SU-DHL-6 (cell line): Measurements from ENCODE around the gene MEF2D.

ENCODE experiments used
- EZH2phosphoT487 ChIP-seq: fragments of 200-600 bp; sonication (generic), shearing (Covaris generic); conservative IDR thresholded peaks from 2 replicates; pipeline ENCODE4 v1.6.1; 2018; ENCODE audit warnings: mild to moderate bottlenecking, antibody characterized with exemption, low read length, moderate library complexity, mixed read lengths
- TF ChIP-seq, protein P1 (sequence below): fragments of 200-600 bp; sonication (generic); IDR thresholded peaks from one replicate; pipeline ENCODE4 v1.5.1; 2017; ENCODE audit warnings: antibody characterized with exemption, mild to moderate bottlenecking, low read length, moderate library complexity; ENCODE audit not compliant: insufficient read depth, poor library complexity, severe bottlenecking

DNA sequence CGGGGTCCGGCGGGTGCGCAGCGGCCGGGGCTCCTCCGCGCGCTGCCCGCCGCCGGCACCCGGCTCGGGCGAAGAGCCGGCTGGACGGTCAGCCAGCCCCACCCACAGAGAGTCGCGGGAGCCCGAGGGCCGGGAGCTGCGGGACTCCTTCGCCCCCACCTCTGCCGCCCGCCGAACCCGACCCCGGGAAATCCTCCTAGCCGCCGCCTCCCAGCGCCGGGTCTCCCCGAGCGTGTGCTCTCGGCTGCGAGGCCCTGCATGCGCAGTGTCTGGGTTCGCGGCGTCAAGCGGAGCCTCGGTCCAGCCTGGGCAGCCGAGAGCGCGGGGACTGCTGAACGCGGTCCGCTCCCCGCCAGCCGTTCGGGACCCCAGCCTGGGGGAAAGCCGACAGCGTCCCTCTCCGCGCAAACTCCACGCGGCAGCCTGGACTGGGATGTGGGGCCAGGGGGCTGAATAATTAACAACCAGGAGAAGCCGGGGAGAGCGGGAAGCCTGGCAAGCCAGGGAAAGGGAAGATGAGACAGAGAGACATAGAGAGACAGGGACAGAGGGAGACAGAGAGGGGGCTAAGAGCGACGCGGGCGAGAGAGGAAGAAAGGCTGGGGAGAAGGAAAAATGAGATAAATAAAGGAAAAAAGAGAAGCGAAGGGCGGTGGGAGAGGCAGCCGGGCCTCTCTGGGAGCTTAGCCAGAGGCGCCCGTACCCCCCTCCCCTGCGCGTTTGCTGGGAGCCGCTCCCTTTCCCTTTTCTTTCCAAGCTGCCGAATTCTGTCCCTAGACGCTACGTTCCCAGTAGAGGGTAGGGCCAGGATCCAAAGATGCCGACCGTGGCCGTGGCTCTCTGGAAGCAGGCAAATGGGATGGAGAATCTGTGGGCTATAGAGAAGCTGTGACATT lies 64.2 kb downstream of the MEF2D start:
- TF ChIP-seq, protein P1, sequence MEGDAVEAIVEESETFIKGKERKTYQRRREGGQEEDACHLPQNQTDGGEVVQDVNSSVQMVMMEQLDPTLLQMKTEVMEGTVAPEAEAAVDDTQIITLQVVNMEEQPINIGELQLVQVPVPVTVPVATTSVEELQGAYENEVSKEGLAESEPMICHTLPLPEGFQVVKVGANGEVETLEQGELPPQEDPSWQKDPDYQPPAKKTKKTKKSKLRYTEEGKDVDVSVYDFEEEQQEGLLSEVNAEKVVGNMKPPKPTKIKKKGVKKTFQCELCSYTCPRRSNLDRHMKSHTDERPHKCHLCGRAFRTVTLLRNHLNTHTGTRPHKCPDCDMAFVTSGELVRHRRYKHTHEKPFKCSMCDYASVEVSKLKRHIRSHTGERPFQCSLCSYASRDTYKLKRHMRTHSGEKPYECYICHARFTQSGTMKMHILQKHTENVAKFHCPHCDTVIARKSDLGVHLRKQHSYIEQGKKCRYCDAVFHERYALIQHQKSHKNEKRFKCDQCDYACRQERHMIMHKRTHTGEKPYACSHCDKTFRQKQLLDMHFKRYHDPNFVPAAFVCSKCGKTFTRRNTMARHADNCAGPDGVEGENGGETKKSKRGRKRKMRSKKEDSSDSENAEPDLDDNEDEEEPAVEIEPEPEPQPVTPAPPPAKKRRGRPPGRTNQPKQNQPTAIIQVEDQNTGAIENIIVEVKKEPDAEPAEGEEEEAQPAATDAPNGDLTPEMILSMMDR, result no peak
- TF ChIP-seq EZH2phosphoT487, result no peak
